Vagina (tissue), 2 donors: ENCODE data around the gene PRR15. TPM values are rescaled to one million over a fixed set of nuclear protein-coding genes. Genes with fewer than 3 reads are reported as not detected.

Experiments
- DNase-seq, 2 donors: peaks; one replicate each; pipeline ENCODE4 v3.0.0-alpha.2; 2017; ENCODE audit errors: extremely low spot score in 2 of 2
- H3K27ac ChIP-seq: fragments of 200-600 bp; sonication (generic); one replicate; pipeline ENCODE4 v1.5.1; 2019
- H3K27me3 ChIP-seq: fragments of 200-600 bp; sonication (generic); one replicate; pipeline ENCODE4 v1.5.1; 2019
- H3K36me3 ChIP-seq, 2 donors: fragments of 200-600 bp; sonication (generic); one replicate each; pipeline ENCODE4 v1.5.1; 2017 to 2019
- H3K4me1 ChIP-seq: fragments of 200-600 bp; sonication (generic); one replicate; pipeline ENCODE4 v1.5.1; 2019
- H3K4me3 ChIP-seq, 2 donors: fragments of 200-600 bp; sonication (generic); 1 replicate in 1 of 2; 2 replicates in 1 of 2; pipeline ENCODE4 v1.5.1; 2016 to 2019
- H3K9me3 ChIP-seq: fragments of 200-600 bp; sonication (generic); one replicate; pipeline ENCODE4 v1.5.1; 2019
- POLR2A ChIP-seq, 2 donors: fragments of 450-650 bp; IDR thresholded peaks; one replicate each; pipeline ENCODE4 v1.6.1; 2017; ENCODE audit warnings: antibody characterized with exemption in 2 of 2, mild to moderate bottlenecking in 2 of 2, moderate library complexity in 2 of 2
- POLR2AphosphoS5 ChIP-seq, 2 donors: sonication (generic); formaldehyde crosslinking; IDR thresholded peaks; one replicate each; pipeline ENCODE4 v1.9.0; 2017; ENCODE audit warnings: antibody characterized with exemption in 2 of 2, mild to moderate bottlenecking in 2 of 2, low read depth in 1 of 2; ENCODE audit not compliant: insufficient read depth in 1 of 2
- intact Hi-C: fragments of 100-400 bp; cut with DNase I; formaldehyde crosslinking; loops from one replicate; pipeline ENCODE4 v1.15.1; 2023
- total RNA-seq: library from RNA; depleted of rRNA; stranded (reverse); fragments of >200 nt; gene quantifications from one replicate; pipeline ENCODE4 v1.2.3, GENCODE V29; 2016
- TF ChIP-seq, protein P1 (sequence below), 3 experiments: fragments of 450-650 bp in 2 of 3; fragments of 200-600 bp in 1 of 3; sonication (generic) in 1 of 3; IDR thresholded peaks; one replicate each; pipeline ENCODE4 v1.5.1; 2017 to 2019; ENCODE audit warnings: antibody characterized with exemption in 3 of 3, mild to moderate bottlenecking in 2 of 3, moderate library complexity in 2 of 3

PRR15 gene, protein sequence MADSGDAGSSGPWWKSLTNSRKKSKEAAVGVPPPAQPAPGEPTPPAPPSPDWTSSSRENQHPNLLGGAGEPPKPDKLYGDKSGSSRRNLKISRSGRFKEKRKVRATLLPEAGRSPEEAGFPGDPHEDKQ
- total RNA-seq, result not detected

DNA sequence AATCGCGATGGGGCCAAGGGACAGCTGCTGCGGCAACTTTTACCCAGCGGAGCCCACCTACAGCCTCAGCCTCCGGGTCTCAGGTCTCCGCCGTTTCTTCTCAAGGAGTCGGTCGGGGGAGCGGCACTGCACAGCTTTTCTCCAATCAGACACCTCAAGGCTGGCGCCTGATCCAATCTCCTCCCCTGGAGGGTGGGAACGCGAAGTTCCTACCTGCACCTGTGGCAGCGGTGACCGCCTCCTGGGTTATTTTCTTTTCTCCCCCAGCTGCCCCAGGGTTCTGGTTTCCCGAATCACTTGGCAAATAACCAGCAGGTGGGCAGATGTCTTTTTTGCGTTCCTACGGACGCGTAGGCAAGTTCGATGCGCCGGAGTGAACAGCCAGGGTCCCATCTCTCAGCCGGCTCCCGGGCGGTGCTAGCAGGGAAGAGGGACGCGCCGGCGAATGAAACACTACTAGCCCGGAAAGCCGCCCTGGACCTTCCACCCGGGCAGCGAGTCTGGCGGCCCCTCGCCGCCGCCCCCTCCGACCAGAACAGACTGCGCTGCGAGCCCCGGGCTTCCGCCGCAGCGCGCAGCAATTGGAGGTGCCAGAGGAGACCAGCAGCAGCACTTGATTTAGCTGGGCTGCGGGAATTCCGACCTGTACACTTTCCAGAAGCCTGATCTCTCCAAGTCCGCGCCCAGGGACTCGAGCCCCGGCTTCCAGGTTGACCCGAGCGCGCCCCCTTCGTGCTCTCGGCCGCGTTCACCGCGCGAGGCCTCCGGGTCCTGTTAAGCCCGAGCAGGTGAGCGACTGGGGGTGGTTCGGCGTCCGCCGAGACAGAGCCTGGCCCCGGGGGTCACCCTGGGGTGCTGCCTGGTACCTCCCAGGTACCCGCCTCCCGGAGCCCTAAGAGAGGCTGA, at the start of gene PRR15:
Gene PRR15 (plus strand): TSS at position 246 of the 906 bp plus-strand sequence. CDS start 2,495 bp downstream, outside the sequence.
- H3K4me3 ChIP-seq, result peak within 1 kb of the TSS; percentile 46 to 53
- H3K9me3 ChIP-seq, result no peaks in the 10 kb centered on the region
- H3K36me3 ChIP-seq, result no peaks in the 10 kb centered on the region
- intact Hi-C loops, result no loop called here
- H3K4me1 ChIP-seq, result peaks cover 37% of the 10 kb centered on the region
- H3K27me3 ChIP-seq, result no peaks in the 10 kb centered on the region
- H3K27ac ChIP-seq, result no peak within 1 kb of the TSS
- DNase-seq, result no peak
- TF ChIP-seq POLR2AphosphoS5 (IDR thresholded peaks at IDR 0.05; ENCODE audit: insufficient read depth in 1 of 2, low read depth in 1 of 2) (no peak), POLR2A (IDR thresholded peaks at IDR 0.05) (no peak)
- TF ChIP-seq, protein P1, sequence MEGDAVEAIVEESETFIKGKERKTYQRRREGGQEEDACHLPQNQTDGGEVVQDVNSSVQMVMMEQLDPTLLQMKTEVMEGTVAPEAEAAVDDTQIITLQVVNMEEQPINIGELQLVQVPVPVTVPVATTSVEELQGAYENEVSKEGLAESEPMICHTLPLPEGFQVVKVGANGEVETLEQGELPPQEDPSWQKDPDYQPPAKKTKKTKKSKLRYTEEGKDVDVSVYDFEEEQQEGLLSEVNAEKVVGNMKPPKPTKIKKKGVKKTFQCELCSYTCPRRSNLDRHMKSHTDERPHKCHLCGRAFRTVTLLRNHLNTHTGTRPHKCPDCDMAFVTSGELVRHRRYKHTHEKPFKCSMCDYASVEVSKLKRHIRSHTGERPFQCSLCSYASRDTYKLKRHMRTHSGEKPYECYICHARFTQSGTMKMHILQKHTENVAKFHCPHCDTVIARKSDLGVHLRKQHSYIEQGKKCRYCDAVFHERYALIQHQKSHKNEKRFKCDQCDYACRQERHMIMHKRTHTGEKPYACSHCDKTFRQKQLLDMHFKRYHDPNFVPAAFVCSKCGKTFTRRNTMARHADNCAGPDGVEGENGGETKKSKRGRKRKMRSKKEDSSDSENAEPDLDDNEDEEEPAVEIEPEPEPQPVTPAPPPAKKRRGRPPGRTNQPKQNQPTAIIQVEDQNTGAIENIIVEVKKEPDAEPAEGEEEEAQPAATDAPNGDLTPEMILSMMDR (IDR thresholded peaks at IDR 0.05), result no peak

DNA sequence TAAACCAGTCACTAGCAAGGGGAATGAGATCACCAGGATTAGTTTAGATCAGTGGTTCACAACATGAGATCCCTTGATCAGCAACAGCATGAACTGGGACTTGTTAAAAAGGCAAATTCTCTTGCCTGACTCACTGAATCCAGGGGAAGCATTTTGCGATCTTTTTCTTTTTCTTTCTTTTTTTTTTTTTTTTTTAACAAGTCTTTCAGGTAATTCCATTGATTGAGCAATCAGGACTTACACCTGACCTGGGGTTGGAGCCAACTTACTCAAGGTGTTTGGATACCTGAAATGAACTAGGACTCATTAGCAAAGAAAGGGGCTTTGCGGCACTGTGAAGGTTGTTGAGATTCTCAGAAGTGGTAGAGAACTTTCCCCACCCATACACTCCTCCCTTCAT, 47.1 kb upstream of the PRR15 start:
- H3K4me3 ChIP-seq, result no peak overlapping the region
- intact Hi-C loops, result no loop called here
- no peaks in the 10 kb centered on the region for H3K9me3 ChIP-seq
- H3K4me1 ChIP-seq, result no peaks in the 10 kb centered on the region
- no peak overlapping the region for H3K27ac ChIP-seq
- no peak for TF ChIP-seq POLR2AphosphoS5 (IDR thresholded peaks at IDR 0.05; ENCODE audit: insufficient read depth in 1 of 2, low read depth in 1 of 2)
- no peak for TF ChIP-seq POLR2A (IDR thresholded peaks at IDR 0.05)
- TF ChIP-seq, protein P1 (IDR thresholded peaks at IDR 0.05), result no peak
- DNase-seq, result no peak
- no peaks in the 10 kb centered on the region for H3K36me3 ChIP-seq
- no peaks in the 10 kb centered on the region for H3K27me3 ChIP-seq

DNA sequence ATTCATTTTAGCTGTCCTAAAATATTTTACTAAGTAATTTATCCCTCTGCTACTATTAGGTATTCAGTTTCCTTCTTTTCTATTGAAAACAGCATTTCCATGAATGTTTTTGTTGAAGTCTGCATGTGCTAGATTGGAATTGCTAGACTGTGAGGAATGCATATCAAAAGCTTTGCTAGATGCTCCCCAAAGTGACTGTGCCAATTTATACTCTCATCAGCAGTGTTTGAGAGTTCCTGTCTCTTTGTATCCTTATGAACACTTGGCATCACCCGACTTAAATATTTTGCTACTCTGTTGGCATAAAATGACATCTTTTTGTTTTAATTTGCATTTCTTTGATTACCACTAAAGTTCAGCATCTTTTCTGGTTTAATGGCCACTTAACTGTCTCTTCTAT, 45.0 kb upstream of the PRR15 start:
- Histone ChIP-seq H3K4me3 (no peak overlapping the region), H3K9me3 (no peaks in the 10 kb centered on the region), H3K27me3 (no peaks in the 10 kb centered on the region), H3K27ac (no peak overlapping the region), H3K36me3 (no peaks in the 10 kb centered on the region), H3K4me1 (no peaks in the 10 kb centered on the region)
- no peak for TF ChIP-seq POLR2A (IDR thresholded peaks at IDR 0.05)
- TF ChIP-seq, protein P1 (IDR thresholded peaks at IDR 0.05), result no peak
- TF ChIP-seq POLR2AphosphoS5 (IDR thresholded peaks at IDR 0.05; ENCODE audit: insufficient read depth in 1 of 2, low read depth in 1 of 2), result no peak
- intact Hi-C loops, result no loop called here
- DNase-seq, result no peak

DNA sequence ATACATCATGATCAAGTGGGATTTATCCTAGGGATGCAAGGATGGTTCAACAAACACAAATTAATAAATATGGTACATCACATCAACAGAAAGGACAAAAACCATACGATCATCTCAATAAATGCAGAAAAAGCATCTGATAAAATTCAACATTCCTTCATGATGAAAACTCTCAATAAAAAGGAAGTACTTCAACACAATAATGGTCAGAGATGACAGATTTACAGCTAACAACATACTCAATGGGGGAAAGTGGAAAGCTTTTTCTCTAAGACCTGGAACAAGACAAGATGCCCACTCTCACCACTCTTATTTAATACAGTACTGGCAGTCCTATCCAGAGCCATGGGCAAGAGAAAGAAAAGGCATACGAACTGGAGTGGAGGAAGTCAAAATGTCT, 39.9 kb upstream of the PRR15 start:
- H3K36me3 ChIP-seq, result no peaks in the 10 kb centered on the region
- H3K4me1 ChIP-seq, result no peaks in the 10 kb centered on the region
- TF ChIP-seq POLR2AphosphoS5 (IDR thresholded peaks at IDR 0.05; ENCODE audit: insufficient read depth in 1 of 2, low read depth in 1 of 2), result no peak
- TF ChIP-seq POLR2A (IDR thresholded peaks at IDR 0.05), result no peak
- TF ChIP-seq, protein P1 (IDR thresholded peaks at IDR 0.05), result no peak
- no peak for DNase-seq
- H3K9me3 ChIP-seq, result no peaks in the 10 kb centered on the region
- no peak overlapping the region for H3K27ac ChIP-seq
- no peak overlapping the region for H3K4me3 ChIP-seq
- intact Hi-C loops, result no loop called here
- no peaks in the 10 kb centered on the region for H3K27me3 ChIP-seq
